Suprapubic skin (tissue), 4 donors: ENCODE data around the gene TUBB4B. TPM values are rescaled to one million over a fixed set of nuclear protein-coding genes. Genes with fewer than 3 reads are reported as not detected.
A peak's percentile ranks its signal among the peaks of the same experiment; 100 is the strongest.

Source experiments
- DNase-seq, 2 donors: peaks; one replicate each; pipeline ENCODE4 v3.0.0-alpha.2; 2019; ENCODE audit warnings: low spot score in 2 of 2
- H3K27ac ChIP-seq: fragments of 200-600 bp; sonication (generic); one replicate; pipeline ENCODE4 v1.5.1; 2019
- H3K27me3 ChIP-seq: fragments of 200-600 bp; sonication (generic); one replicate; pipeline ENCODE4 v1.5.1; 2019
- H3K36me3 ChIP-seq: fragments of 200-600 bp; sonication (generic); one replicate; pipeline ENCODE4 v1.5.1; 2019
- H3K4me1 ChIP-seq: fragments of 200-600 bp; sonication (generic); one replicate; pipeline ENCODE4 v1.5.1; 2019
- H3K4me3 ChIP-seq: fragments of 200-600 bp; sonication (generic); one replicate; pipeline ENCODE4 v1.5.1; 2019; ENCODE audit warnings: mild to moderate bottlenecking
- H3K9me3 ChIP-seq: fragments of 200-600 bp; sonication (generic); one replicate; pipeline ENCODE4 v1.5.1; 2019
- EP300 ChIP-seq: sonication (generic); formaldehyde crosslinking; IDR thresholded peaks from one replicate; pipeline ENCODE4 v1.6.1; 2017; ENCODE audit warnings: antibody characterized with exemption
- POLR2A ChIP-seq, 2 donors: fragments of 450-650 bp; IDR thresholded peaks; one replicate each; pipeline ENCODE4 v1.6.1; 2017; ENCODE audit warnings: antibody characterized with exemption in 2 of 2, mild to moderate bottlenecking in 2 of 2, moderate library complexity in 2 of 2
- POLR2AphosphoS5 ChIP-seq, 3 donors: sonication (generic); formaldehyde crosslinking; IDR thresholded peaks; one replicate each; pipeline ENCODE4 v1.6.1; 2017; ENCODE audit warnings: antibody characterized with exemption in 3 of 3
- WGBS: methylation state at CpG from one replicate; pipeline ENCODE4 v1.1.5; 2018; 5-methylcytosine and 5-hydroxymethylcytosine counted together
- total RNA-seq, 4 donors: library from RNA; depleted of rRNA; stranded (reverse); fragments of >200 nt; gene quantifications; one replicate each; pipeline ENCODE4 v1.1.0, GENCODE V29; 2016
- TF ChIP-seq, protein P1 (sequence below), 2 donors: fragments of 200-600 bp in 1 of 2; fragments of 450-650 bp in 1 of 2; sonication (generic) in 1 of 2; IDR thresholded peaks; one replicate each; pipeline ENCODE4 v1.5.1; 2016 to 2019; ENCODE audit warnings: antibody characterized with exemption in 2 of 2, mild to moderate bottlenecking in 1 of 2, moderate library complexity in 1 of 2

Gene TUBB4B
- total RNA-seq, 4 donors from 2014 or later, result 225 to 708 (median 639) TPM

- peaks cover 66% of the 10 kb centered on the region for H3K4me1 ChIP-seq
Measured at GRCh38 chr9:137222190-137223077, 18.7 kb upstream of the TUBB4B start, which contains the start of gene RNF208. RNF208 (minus strand) TSS chr9:137222240; CDS start chr9:137221212, 1,028 bp downstream.

DNA sequence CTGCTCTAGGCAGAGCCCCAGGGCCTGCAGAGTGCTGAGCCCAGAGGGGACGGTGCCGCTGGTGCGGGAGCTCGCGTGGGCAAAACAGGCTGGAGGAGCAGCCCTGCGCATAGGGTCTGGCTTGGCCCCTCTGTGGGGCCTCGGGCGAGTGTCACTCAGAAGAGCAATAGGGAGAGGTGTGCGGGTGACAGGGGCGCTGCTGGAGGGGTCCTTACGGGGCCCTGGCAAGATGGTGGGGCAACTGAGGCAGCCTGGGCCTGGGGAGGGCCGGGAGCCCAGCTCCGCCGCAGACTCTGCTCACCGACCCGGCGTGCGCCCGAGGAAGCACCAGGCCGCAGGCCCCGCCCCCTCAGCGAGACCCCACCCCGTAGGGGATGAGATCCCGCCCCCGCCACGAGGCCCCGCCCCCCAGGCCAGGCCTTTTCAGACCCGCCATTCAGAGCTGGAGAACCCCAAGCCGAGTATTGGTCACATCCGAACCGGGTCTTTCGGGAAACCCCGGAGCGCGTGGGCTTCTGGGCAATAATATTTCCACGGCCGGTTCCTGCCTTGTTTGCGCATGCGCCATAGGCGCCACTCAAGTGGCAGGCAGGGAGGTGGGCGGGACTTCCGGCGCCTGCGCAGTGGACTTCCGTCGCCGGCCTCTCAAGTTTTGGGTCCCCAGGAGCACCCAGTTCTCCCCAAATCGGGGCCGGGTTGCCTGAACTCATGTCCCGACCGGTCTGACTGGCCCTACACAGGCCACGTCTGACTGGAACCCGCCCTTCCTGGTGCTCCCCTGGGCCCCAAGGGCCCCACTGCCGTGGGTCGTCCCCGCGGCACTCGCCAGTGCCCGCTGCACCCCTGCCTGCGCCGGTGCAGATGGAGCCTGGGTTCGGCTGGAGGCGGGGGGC, 17.8 kb upstream of the TUBB4B start:
- H3K27ac ChIP-seq, result peak overlapping the region; percentile 85
- DNase-seq, result peak; percentile 99
- H3K9me3 ChIP-seq, result no peaks in the 10 kb centered on the region
- TF ChIP-seq, protein P1, sequence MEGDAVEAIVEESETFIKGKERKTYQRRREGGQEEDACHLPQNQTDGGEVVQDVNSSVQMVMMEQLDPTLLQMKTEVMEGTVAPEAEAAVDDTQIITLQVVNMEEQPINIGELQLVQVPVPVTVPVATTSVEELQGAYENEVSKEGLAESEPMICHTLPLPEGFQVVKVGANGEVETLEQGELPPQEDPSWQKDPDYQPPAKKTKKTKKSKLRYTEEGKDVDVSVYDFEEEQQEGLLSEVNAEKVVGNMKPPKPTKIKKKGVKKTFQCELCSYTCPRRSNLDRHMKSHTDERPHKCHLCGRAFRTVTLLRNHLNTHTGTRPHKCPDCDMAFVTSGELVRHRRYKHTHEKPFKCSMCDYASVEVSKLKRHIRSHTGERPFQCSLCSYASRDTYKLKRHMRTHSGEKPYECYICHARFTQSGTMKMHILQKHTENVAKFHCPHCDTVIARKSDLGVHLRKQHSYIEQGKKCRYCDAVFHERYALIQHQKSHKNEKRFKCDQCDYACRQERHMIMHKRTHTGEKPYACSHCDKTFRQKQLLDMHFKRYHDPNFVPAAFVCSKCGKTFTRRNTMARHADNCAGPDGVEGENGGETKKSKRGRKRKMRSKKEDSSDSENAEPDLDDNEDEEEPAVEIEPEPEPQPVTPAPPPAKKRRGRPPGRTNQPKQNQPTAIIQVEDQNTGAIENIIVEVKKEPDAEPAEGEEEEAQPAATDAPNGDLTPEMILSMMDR (IDR thresholded peaks at IDR 0.05), result no peak
- no peak for TF ChIP-seq POLR2A (IDR thresholded peaks at IDR 0.05)
- TF ChIP-seq EP300, result no peak
- no peak for TF ChIP-seq POLR2AphosphoS5 (IDR thresholded peaks at IDR 0.05)
- H3K4me3 ChIP-seq, result peak overlapping the region; percentile 63
- 0% methylated on average over 15 of the region's 63 CpGs for WGBS
- no peaks in the 10 kb centered on the region for H3K36me3 ChIP-seq
- H3K27me3 ChIP-seq, result peaks cover 3% of the 10 kb centered on the region
- H3K4me1 ChIP-seq, result peaks cover 63% of the 10 kb centered on the region

More at GRCh38 chr9:137222190-137223077, 18.7 kb upstream of the TUBB4B start, which contains the start of gene RNF208:
- WGBS, result 13% methylated on average over 6 of the region's 88 CpGs
- H3K27me3 ChIP-seq, result no peaks in the 10 kb centered on the region
- no peak for DNase-seq
- H3K4me3 ChIP-seq, result peak within 1 kb of the TSS; percentile 63
- TF ChIP-seq EP300 (no peak), POLR2AphosphoS5 (IDR thresholded peaks at IDR 0.05) (no peak), POLR2A (IDR thresholded peaks at IDR 0.05) (no peak)
- TF ChIP-seq, protein P1 (IDR thresholded peaks at IDR 0.05), result no peak
- H3K27ac ChIP-seq, result peak within 1 kb of the TSS; percentile 85
- no peaks in the 10 kb centered on the region for H3K9me3 ChIP-seq
- H3K36me3 ChIP-seq, result no peaks in the 10 kb centered on the region

DNA sequence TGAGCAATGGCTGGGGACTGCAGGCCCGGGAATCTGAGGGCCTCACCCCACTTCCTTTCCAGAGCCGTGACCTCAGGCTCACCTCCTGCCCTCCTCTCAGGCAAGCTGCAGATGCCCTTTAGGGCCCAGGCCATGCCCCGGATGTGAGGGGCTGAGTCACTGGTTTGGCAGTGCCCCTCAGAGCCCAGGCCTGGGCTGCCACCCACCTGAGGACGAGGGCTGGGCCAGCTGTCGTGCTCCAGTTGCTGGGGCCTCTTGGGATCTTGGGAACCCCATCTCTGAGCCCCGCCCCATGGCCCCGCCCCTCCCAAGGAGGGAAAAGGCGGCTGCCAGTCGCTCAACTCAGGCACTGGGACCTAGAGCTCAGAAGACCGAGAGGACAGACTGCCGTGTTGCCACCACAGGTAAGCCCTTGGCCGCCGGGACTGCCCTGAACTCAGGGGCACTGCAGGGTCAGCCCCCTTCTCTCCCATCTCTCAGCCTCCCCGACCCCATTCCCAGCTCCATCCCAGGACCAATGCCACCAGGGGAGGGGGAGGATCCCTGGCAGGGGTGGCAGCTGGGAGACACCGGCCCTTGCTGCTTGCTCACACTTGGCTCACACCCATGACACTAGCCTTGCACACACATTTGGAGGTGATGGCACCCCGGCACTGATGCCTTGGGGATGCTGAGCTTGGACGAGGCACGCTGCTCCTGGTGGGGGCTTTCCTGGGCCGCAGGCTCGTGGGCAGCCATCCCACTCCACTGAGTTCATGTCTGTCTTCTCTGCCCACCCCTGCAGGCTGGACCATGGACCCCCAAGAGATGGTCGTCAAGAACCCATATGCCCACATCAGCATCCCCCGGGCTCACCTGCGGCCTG, 16.0 kb upstream of the TUBB4B start, which contains the start of gene CYSRT1:
Gene CYSRT1, plus strand, starts transcription at position 345 of the 865 bp plus-strand sequence. Its CDS starts 448 bp downstream, at position 793.
- Histone ChIP-seq H3K4me1 (peaks cover 55% of the 10 kb centered on the region), H3K27me3 (peaks cover 20% of the 10 kb centered on the region), H3K4me3 (peak within 1 kb of the TSS; percentile 63), H3K27ac (peak within 1 kb of the TSS; percentile 85), H3K36me3 (no peaks in the 10 kb centered on the region), H3K9me3 (no peaks in the 10 kb centered on the region)
- 30% methylated on average over 2 of the region's 23 CpGs for WGBS
- no peak for DNase-seq
- TF ChIP-seq POLR2AphosphoS5 (IDR thresholded peaks at IDR 0.05) (no peak), EP300 (no peak)
- TF ChIP-seq, protein P1 (IDR thresholded peaks at IDR 0.05), result no peak

DNA sequence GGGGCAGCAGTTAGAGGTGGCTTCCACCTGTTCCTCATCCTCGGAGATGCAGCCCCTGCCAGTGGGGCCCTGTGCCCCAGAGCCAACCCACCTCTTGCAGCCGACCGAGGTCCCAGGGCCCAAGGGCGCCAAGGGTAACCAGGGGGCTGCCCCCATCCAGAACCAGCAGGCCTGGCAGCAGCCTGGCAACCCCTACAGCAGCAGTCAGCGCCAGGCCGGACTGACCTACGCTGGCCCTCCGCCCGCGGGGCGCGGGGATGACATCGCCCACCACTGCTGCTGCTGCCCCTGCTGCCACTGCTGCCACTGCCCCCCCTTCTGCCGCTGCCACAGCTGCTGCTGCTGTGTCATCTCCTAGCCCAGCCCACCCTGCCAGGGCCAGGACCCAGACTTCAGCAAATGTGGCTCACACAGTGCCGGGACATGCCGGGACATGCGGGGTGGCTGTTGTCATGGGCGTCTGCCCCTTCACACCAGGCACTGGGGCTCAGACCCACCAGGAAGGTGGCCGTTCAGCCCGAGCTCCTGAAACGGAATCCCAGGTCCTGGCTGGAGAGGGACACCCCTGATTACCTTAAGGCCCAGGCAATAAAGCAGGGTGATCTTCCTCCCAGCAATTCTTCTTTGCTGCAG, 15.3 kb upstream of the TUBB4B start:
- TF ChIP-seq POLR2A (IDR thresholded peaks at IDR 0.05) (no peak), EP300 (no peak), POLR2AphosphoS5 (IDR thresholded peaks at IDR 0.05) (no peak)
- TF ChIP-seq, protein P1 (IDR thresholded peaks at IDR 0.05), result no peak
- peak overlapping the region; percentile 24 for H3K27ac ChIP-seq
- no peak for DNase-seq
- peaks cover 55% of the 10 kb centered on the region for H3K4me1 ChIP-seq
- 79% methylated on average over 8 of the region's 21 CpGs for WGBS
- H3K9me3 ChIP-seq, result no peaks in the 10 kb centered on the region
- peaks cover 27% of the 10 kb centered on the region for H3K27me3 ChIP-seq
- no peak overlapping the region for H3K4me3 ChIP-seq
- no peaks in the 10 kb centered on the region for H3K36me3 ChIP-seq
